ENCODE data around the gene SZT2. TPM values are rescaled to one million over a fixed set of nuclear protein-coding genes. Genes with fewer than 3 reads are reported as not detected.

Gene SZT2
- total RNA-seq, 2 donors from 2014 or later = 52.1 to 52.2 TPM

- Mint-ChIP-seq H3K27ac (peak overlapping the region; percentile 31 to 39), H3K9me3 (no peaks in the 10 kb centered on the region)
- no peak for DNase-seq (ENCODE audit: low spot score in 2 of 2)
Measured at GRCh38 chr1:43426221-43426620, 36.5 kb downstream of the SZT2 start.

GRCh38 chr1:43427524-43427923 is 37.8 kb downstream of the SZT2 start:
- no peak for ATAC-seq
- no peaks in the 10 kb centered on the region for H3K36me3 Mint-ChIP-seq
- DNase-seq (ENCODE audit: low spot score in 2 of 2) = no peak
- H3K27ac Mint-ChIP-seq = peak overlapping the region in 1 of 2 donors; percentile 65
- H3K9me3 Mint-ChIP-seq = no peaks in the 10 kb centered on the region

More at GRCh38 chr1:43426221-43426620, 36.5 kb downstream of the SZT2 start:
- no peaks in the 10 kb centered on the region for H3K36me3 Mint-ChIP-seq
- ATAC-seq = no peak

GRCh38 chr1:43427941-43428340 is 38.2 kb downstream of the SZT2 start:
- Mint-ChIP-seq H3K36me3 (no peaks in the 10 kb centered on the region), H3K9me3 (no peaks in the 10 kb centered on the region), H3K27ac (no peak overlapping the region)
- DNase-seq (ENCODE audit: low spot score in 2 of 2) (no peak), ATAC-seq (no peak)

- Mint-ChIP-seq H3K36me3 (no peaks in the 10 kb centered on the region), H3K9me3 (no peaks in the 10 kb centered on the region), H3K27ac (peak overlapping the region in 1 of 2 donors; percentile 76)
- DNase-seq (ENCODE audit: low spot score in 2 of 2) (no peak), ATAC-seq (no peak)
Measured at GRCh38 chr1:43430831-43431230, 41.1 kb downstream of the SZT2 start.

GRCh38 chr1:43431676-43432075 is 42.0 kb downstream of the SZT2 start:
- no peak for DNase-seq (ENCODE audit: low spot score in 2 of 2)
- ATAC-seq = no peak
- peak overlapping the region; percentile 8 to 76 for H3K27ac Mint-ChIP-seq
- H3K36me3 Mint-ChIP-seq = no peaks in the 10 kb centered on the region
- no peaks in the 10 kb centered on the region for H3K9me3 Mint-ChIP-seq

GRCh38 chr1:43432171-43432860 is 42.6 kb downstream of the SZT2 start:
- H3K27ac Mint-ChIP-seq = peak overlapping the region; percentile 8 to 70
- DNase-seq (ENCODE audit: low spot score in 2 of 2) (no peak), ATAC-seq (no peak)
- no peaks in the 10 kb centered on the region for H3K9me3 Mint-ChIP-seq
- H3K36me3 Mint-ChIP-seq = no peaks in the 10 kb centered on the region

GRCh38 chr1:43432907-43433306 is 43.2 kb downstream of the SZT2 start:
- H3K9me3 Mint-ChIP-seq = no peaks in the 10 kb centered on the region

GRCh38 chr1:43434256-43434655 is 44.6 kb downstream of the SZT2 start:
- no peak for DNase-seq (ENCODE audit: low spot score in 2 of 2)
- H3K27ac Mint-ChIP-seq = no peak overlapping the region
- ATAC-seq = no peak
- H3K36me3 Mint-ChIP-seq = no peaks in the 10 kb centered on the region
- no peaks in the 10 kb centered on the region for H3K9me3 Mint-ChIP-seq

More at GRCh38 chr1:43432907-43433306, 43.2 kb downstream of the SZT2 start:
- ATAC-seq (no peak), DNase-seq (ENCODE audit: low spot score in 2 of 2) (no peak)
- Mint-ChIP-seq H3K36me3 (no peaks in the 10 kb centered on the region), H3K27ac (peak overlapping the region in 1 of 2 donors; percentile 70)

- H3K27ac Mint-ChIP-seq = peak overlapping the region; percentile 3 to 6
- ATAC-seq (no peak), DNase-seq (ENCODE audit: low spot score in 2 of 2) (no peak)
- no peaks in the 10 kb centered on the region for H3K9me3 Mint-ChIP-seq
- no peaks in the 10 kb centered on the region for H3K36me3 Mint-ChIP-seq
Measured at GRCh38 chr1:43435146-43436145, 45.7 kb downstream of the SZT2 start.

- Mint-ChIP-seq H3K36me3 (no peaks in the 10 kb centered on the region), H3K9me3 (no peaks in the 10 kb centered on the region), H3K27ac (no peak overlapping the region)
- ATAC-seq (no peak), DNase-seq (ENCODE audit: low spot score in 2 of 2) (no peak)
Measured at GRCh38 chr1:43436371-43436770, 46.7 kb downstream of the SZT2 start.

- DNase-seq (ENCODE audit: low spot score in 2 of 2) (no peak), ATAC-seq (no peak)
- peak overlapping the region; percentile 47 to 50 for H3K27ac Mint-ChIP-seq
- H3K9me3 Mint-ChIP-seq = no peaks in the 10 kb centered on the region
- no peaks in the 10 kb centered on the region for H3K36me3 Mint-ChIP-seq
Measured at GRCh38 chr1:43437031-43437973, 47.6 kb downstream of the SZT2 start.

GRCh38 chr1:43438006-43438405 is 48.3 kb downstream of the SZT2 start:
- ATAC-seq (no peak), DNase-seq (ENCODE audit: low spot score in 2 of 2) (no peak)
- no peaks in the 10 kb centered on the region for H3K36me3 Mint-ChIP-seq
- H3K9me3 Mint-ChIP-seq = no peaks in the 10 kb centered on the region
- H3K27ac Mint-ChIP-seq = no peak overlapping the region

- no peaks in the 10 kb centered on the region for H3K9me3 Mint-ChIP-seq
- ATAC-seq (peak in 1 of 2 donors; percentile 7), DNase-seq (ENCODE audit: low spot score in 2 of 2) (peak in 1 of 2 donors; percentile 26)
- no peaks in the 10 kb centered on the region for H3K36me3 Mint-ChIP-seq
- H3K27ac Mint-ChIP-seq = no peak overlapping the region
Measured at GRCh38 chr1:43438576-43438952, 48.9 kb downstream of the SZT2 start.

- ATAC-seq = no peak
- no peaks in the 10 kb centered on the region for H3K36me3 Mint-ChIP-seq
- peak overlapping the region in 1 of 2 donors; percentile 4 for H3K27ac Mint-ChIP-seq
- H3K9me3 Mint-ChIP-seq = no peaks in the 10 kb centered on the region
- peak in 1 of 2 donors; percentile 44 for DNase-seq (ENCODE audit: low spot score in 2 of 2)
Measured at GRCh38 chr1:43438953-43439581, 49.4 kb downstream of the SZT2 start.

- no peaks in the 10 kb centered on the region for H3K36me3 Mint-ChIP-seq
- ATAC-seq (no peak), DNase-seq (ENCODE audit: low spot score in 2 of 2) (peak in 1 of 2 donors; percentile 11)
Measured at GRCh38 chr1:43439781-43440180, 50.1 kb downstream of the SZT2 start.

GRCh38 chr1:43440358-43440757 is 50.7 kb downstream of the SZT2 start:
- Mint-ChIP-seq H3K27ac (peak overlapping the region in 1 of 2 donors; percentile 50), H3K9me3 (no peaks in the 10 kb centered on the region), H3K36me3 (no peaks in the 10 kb centered on the region)
- DNase-seq (ENCODE audit: low spot score in 2 of 2) (peak in 1 of 2 donors; percentile 40), ATAC-seq (no peak)

More at GRCh38 chr1:43439781-43440180, 50.1 kb downstream of the SZT2 start:
- Mint-ChIP-seq H3K9me3 (no peaks in the 10 kb centered on the region), H3K27ac (peak overlapping the region in 1 of 2 donors; percentile 75)
